AG09319 (cell line): Measurements from ENCODE around the gene THBS2.

ENCODE experiments used
- DNase-seq: peaks from one replicate; pipeline ENCODE4 v3.0.0-alpha.2; 2010; ENCODE audit warnings: low read depth; ENCODE audit errors: extremely low read depth
- CTCF ChIP-seq: IDR thresholded peaks from 2 replicates; pipeline ENCODE4 v1.5.1; 2011; ENCODE audit warnings: low read depth, mild to moderate bottlenecking, inconsistent platforms, low read length, moderate library complexity

Gene THBS2

GRCh38 chr6:169231790-169232506 is 21.7 kb downstream of the THBS2 start:
- no peak for DNase-seq
- no peak for TF ChIP-seq CTCF

GRCh38 chr6:169230946-169231789 is 22.5 kb downstream of the THBS2 start:
- no peak for DNase-seq

GRCh38 chr6:169230322-169230665 is 23.4 kb downstream of the THBS2 start:
- no peak for TF ChIP-seq CTCF
- DNase-seq: no peak

More at GRCh38 chr6:169230946-169231789, 22.5 kb downstream of the THBS2 start:
- TF ChIP-seq CTCF: no peak

- DNase-seq: no peak
- TF ChIP-seq CTCF: no peak
Measured at GRCh38 chr6:169229615-169230321, 23.9 kb downstream of the THBS2 start.

GRCh38 chr6:169227116-169227515 is 26.5 kb downstream of the THBS2 start:
- no peak for DNase-seq
- no peak for TF ChIP-seq CTCF

- no peak for DNase-seq
- no peak for TF ChIP-seq CTCF
Measured at GRCh38 chr6:169225887-169226286, 27.8 kb downstream of the THBS2 start.

- DNase-seq: no peak
- no peak for TF ChIP-seq CTCF
Measured at GRCh38 chr6:169225131-169225576, 28.5 kb downstream of the THBS2 start.
